HL-60/S4 (cell line): ENCODE data around the gene DGCR2.
"Not testable (repeated sequence)": the region's sequence is repeated elsewhere in the genome, so short reads cannot be mapped to it uniquely, and the experiment has no call there.

ENCODE experiments used
- in situ Hi-C: fragments of 300-500 bp; cut with MboI; formaldehyde crosslinking; loops from 2 replicates; pipeline ENCODE4 v1.14.3; 2022; ENCODE audit warnings: low sequenced_read_pairs

DGCR2 gene

DNA sequence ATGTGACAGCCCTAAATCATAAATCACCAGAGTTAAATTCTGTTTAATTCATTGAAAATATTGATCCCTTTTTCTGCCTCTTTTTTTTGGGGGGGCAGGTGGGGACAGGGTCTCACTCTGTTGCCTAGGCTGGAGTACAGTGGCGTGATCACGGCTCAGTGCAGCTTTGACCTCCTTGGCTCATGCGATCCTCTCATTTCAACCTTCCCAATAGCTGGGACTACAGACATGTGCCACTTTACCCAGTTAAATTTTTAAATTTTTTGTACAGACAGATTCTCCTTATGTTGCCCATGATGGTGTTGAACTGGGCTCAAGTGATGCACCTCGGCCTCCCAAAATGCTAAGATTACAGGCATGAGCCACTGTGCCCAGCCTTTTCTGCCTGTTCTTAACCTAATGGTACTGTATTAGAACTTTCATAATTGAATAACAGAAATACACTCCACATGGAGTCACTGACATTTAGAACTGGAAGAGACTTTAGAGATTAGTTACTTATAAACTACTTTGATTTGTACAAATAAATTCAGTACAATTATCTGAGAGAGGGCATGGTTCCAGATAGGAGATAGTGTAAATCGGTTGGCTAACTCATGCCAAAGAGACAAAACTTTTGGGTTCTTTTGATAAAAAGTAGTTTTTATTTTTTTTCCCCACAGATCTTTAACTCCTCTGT is 109.8 kb downstream of the DGCR2 start:
- in situ Hi-C loops = no loop called here

- in situ Hi-C loops = not testable (repeated sequence)
These were observed 110.6 kb downstream of the DGCR2 start for GRCh38 chr22:19011611-19012010.

DNA sequence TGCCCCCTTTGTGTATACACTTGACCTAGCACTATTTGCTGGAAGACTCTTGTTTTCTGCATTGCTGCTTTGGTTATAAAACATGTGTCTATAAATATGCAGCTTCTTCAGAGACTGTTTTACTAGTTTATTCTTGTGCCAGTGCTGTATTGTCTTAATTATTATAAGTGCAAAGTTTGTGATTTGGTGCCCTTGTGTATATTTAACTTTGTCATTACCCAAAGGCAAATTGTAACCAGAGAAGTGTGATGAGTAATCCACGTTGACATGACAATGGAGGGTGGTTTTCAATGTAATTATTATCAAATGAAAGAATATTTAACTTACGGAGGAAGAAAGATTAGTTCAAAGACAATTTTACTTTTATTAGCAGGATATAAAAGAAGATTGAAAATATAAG is 111.1 kb downstream of the DGCR2 start:
- in situ Hi-C loops = no loop called here

- in situ Hi-C loops = no loop called here
These were observed 116.3 kb downstream of the DGCR2 start for GRCh38 chr22:19005905-19006304.

DNA sequence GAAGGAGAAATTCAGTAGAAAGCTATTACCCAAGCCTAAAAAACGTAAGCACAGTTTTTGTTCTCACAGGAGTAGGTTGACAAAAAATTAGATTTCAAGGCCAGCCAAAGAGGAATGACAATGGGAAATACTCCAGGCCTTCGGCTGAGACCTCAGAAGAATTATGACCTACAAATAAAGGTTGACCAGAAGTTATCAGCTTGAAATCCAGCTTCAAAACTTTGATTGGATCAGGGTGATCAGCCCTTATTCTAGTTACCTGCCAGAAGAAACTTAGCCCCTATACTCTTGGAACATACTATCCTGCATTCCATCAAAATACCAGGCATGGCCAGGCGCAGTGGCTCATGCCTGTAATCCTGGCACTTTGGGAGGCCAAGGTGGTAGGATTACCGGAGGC is 117.7 kb downstream of the DGCR2 start:
- in situ Hi-C loops = no loop called here

- in situ Hi-C loops = no loop called here
These were observed 118.7 kb downstream of the DGCR2 start for GRCh38 chr22:19003508-19003907.

DNA sequence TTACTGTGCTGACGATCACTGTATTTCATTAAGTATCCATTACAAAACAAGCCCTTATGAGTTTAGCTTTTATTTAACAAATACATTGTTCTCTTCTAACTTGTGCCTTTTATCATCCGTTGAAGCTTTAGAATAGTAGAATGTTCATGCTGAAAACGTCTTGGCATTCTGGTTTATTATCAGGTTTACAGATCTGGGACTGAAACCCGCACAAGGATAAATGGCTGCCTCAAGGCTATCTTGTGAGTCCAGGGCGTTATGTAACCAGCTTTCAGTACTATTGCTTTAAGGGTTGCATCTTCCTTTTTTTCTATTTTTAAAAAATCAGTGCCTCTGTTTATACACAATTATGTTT is 119.6 kb downstream of the DGCR2 start:
- in situ Hi-C loops = no loop called here

DNA sequence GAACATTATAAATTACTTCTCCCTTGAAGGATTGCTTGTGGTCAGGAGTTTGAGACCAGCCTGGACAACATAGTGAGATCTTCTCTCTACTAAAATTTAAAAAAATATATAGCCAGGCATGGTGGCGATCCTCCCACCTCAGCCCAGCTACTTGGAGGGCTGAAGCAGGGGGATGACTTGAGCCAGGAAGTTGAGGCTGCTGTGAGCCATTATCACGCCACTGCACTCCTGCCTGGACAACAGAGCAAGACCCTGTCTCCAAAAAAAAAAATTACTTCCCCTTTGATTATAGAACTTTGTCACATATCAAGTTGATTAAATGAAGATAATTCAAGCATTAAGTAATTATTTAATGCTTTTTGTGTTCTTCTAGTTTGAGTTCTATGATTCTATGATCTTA is 121.0 kb downstream of the DGCR2 start:
- in situ Hi-C loops = no loop called here

DNA sequence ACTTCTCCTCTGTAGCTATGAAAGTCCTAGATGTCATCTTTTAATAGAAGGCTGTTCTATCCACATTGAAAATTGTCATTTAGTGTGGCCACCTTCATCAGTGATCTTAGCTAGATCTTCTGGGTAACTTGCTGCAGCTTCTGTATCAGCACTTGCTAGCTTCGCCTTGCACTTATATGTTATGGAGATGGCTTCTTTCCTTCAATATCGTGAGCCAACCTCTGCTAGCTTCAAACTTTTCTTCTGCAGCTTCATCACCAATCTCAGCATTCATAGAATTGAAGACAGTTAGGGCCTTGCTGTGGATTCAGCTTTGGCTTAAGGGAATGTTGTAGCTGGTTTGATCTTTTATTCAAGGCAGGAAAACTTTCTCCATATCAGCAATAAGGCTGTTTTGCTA is 122.1 kb downstream of the DGCR2 start:
- in situ Hi-C loops = not testable (repeated sequence)

DNA sequence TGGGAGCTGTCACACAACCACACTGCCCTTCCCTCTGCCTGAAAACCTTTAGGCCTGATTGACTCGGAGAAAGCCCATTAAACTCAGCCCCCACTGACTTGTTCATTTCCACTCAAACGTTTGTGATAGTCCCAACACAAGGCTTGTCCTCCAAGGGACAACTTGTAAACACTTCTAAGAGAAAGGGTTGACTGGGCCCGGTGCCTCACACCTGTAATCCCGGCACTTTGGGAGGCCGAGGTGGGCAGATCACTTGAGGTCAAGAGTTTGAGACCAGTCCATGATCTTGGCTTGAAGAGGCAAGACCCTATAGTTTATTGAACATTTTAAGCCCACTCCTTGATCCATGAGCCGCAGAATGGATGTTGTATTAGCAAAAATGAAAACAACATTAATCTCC is 122.8 kb downstream of the DGCR2 start:
- in situ Hi-C loops = no loop called here

- in situ Hi-C loops = no loop called here
These were observed 123.2 kb downstream of the DGCR2 start for GRCh38 chr22:18999008-18999407.

GRCh38 chr22:18997925-18998315 is 124.3 kb downstream of the DGCR2 start:
- in situ Hi-C loops = no loop called here

- in situ Hi-C loops = no loop called here
These were observed 124.8 kb downstream of the DGCR2 start for GRCh38 chr22:18997306-18997924.

- in situ Hi-C loops = no loop called here
These were observed 125.8 kb downstream of the DGCR2 start for GRCh38 chr22:18996376-18996900.

DNA sequence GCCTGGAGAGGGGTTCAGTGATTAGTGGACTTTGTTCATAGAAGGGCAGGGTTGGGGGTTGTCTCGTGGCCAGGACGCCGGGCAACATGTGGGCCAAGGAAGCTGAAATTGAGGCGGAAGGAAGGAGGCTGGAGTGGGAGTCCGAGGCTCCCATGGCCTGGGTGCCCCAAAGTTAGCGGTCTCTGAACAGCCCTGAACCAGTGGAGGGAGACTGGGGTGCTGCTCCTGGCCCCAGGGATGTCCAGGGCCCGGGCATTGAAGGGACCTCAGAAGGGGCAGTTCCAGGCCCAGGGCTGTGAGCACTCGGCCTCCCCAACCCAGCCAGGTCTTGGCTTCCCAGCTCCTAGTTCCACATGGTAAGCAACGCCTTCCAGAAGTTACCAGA is 126.9 kb downstream of the DGCR2 start:
- in situ Hi-C loops = no loop called here

- in situ Hi-C loops = no loop called here
These were observed 127.4 kb downstream of the DGCR2 start for GRCh38 chr22:18994701-18995326.

GRCh38 chr22:18994056-18994455 is 128.2 kb downstream of the DGCR2 start:
- in situ Hi-C loops = no loop called here

DNA sequence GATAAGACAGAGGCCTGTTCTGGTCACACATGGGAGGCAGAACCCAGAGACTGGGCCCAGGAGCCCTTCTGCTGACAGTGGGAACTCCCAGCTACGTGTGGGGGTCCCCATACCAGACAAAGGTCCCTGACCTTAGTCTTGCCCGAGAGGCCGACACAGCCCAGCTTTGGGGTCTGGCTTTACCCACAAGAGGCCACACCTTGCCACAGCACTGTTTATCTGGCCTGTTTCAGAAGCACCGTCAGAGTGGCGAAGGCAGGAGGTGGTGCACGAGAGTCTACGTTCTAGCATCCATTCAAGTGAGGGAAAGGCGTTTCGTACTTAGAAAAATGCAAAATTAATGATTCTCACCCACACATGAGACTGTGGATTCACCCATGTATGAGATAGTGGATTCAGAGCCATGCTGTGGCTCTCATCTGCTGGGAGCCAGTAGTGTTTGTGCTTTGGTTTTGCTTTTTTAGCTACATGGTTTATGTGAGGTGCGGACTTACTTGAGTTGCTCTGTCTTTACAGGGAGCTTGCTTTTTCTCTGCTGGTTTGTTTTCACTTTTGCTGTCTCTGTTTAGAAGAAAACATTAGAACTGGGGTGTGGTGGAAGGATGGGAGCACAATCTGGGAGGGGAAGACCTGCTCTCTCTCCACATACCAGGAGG is 129.5 kb downstream of the DGCR2 start:
- in situ Hi-C loops = no loop called here

GRCh38 chr22:18991821-18992442 is 130.3 kb downstream of the DGCR2 start:
- in situ Hi-C loops = no loop called here

- in situ Hi-C loops = no loop called here
These were observed 131.1 kb downstream of the DGCR2 start for GRCh38 chr22:18991138-18991432.

- in situ Hi-C loops = no loop called here
These were observed 131.7 kb downstream of the DGCR2 start for GRCh38 chr22:18990355-18991137.
